Inflammatory macrophage treated with lipopolysaccharide for 4 hours (primary cell): Measurements from ENCODE around the gene KLHL15.
A peak's percentile ranks its signal among the peaks of the same experiment; 100 is the strongest.
"Not testable (repeated sequence)": the region's sequence is repeated elsewhere in the genome, so short reads cannot be mapped to it uniquely, and the experiment has no call there.

ENCODE experiments used
- DNase-seq: peaks from one replicate; pipeline ENCODE4 v3.0.0-alpha.2; 2020

KLHL15 gene

GRCh38 chrX:24017674-24018073 lies 9.3 kb downstream of the KLHL15 start:
- DNase-seq: no peak

- peak; percentile 41 for DNase-seq
Measured at GRCh38 chrX:24014388-24015018, 12.5 kb downstream of the KLHL15 start.

GRCh38 chrX:24012266-24012665 lies 14.7 kb downstream of the KLHL15 start:
- no peak for DNase-seq

GRCh38 chrX:24005867-24006266 lies 21.1 kb downstream of the KLHL15 start:
- DNase-seq: no peak

GRCh38 chrX:24005028-24005427 lies 22.0 kb downstream of the KLHL15 start:
- no peak for DNase-seq

GRCh38 chrX:24002792-24003191 lies 24.2 kb downstream of the KLHL15 start:
- no peak for DNase-seq

GRCh38 chrX:24002167-24002566 lies 24.8 kb downstream of the KLHL15 start:
- no peak for DNase-seq

GRCh38 chrX:23999671-24000070 lies 27.3 kb downstream of the KLHL15 start:
- no peak for DNase-seq

GRCh38 chrX:23993012-23993633 lies 33.9 kb downstream of the KLHL15 start:
- peak; percentile 7 for DNase-seq

- DNase-seq: no peak
Measured at GRCh38 chrX:23992431-23992830, 34.6 kb downstream of the KLHL15 start.

GRCh38 chrX:23990455-23990854 lies 36.5 kb downstream of the KLHL15 start:
- DNase-seq: no peak

GRCh38 chrX:23989689-23990088 lies 37.3 kb downstream of the KLHL15 start:
- no peak for DNase-seq

- no peak for DNase-seq
Measured at GRCh38 chrX:23982891-23983290, 44.1 kb downstream of the KLHL15 start.

- no peak for DNase-seq
Measured at GRCh38 chrX:23981711-23982110, 45.3 kb downstream of the KLHL15 start.

- no peak for DNase-seq
Measured at GRCh38 chrX:23981222-23981621, 45.8 kb downstream of the KLHL15 start.

- no peak for DNase-seq
Measured at GRCh38 chrX:23980011-23980441, 47.0 kb downstream of the KLHL15 start.

GRCh38 chrX:23978491-23978890 lies 48.5 kb downstream of the KLHL15 start:
- DNase-seq: no peak

GRCh38 chrX:23965630-23966029 lies 61.4 kb downstream of the KLHL15 start:
- not testable (repeated sequence) for DNase-seq

- DNase-seq: no peak
Measured at GRCh38 chrX:23964191-23964590, 62.8 kb downstream of the KLHL15 start.

GRCh38 chrX:23959781-23960180 lies 67.2 kb downstream of the KLHL15 start:
- DNase-seq: peak; percentile 73

GRCh38 chrX:23954396-23954795 lies 72.6 kb downstream of the KLHL15 start:
- no peak for DNase-seq

- no peak for DNase-seq
Measured at GRCh38 chrX:23953908-23954269, 73.1 kb downstream of the KLHL15 start.

GRCh38 chrX:23952984-23953907 lies 73.7 kb downstream of the KLHL15 start:
- DNase-seq: peak; percentile 44

- DNase-seq: peak; percentile 5
Measured at GRCh38 chrX:23952391-23952790, 74.6 kb downstream of the KLHL15 start.
